ENCODE measurements around the gene SEPTIN6.

SEPTIN6 gene

GRCh38 chrX:119647552-119648420 is 45.2 kb downstream of the SEPTIN6 start:
- DNase-seq = no peak

- DNase-seq = no peak
These were observed 45.9 kb downstream of the SEPTIN6 start for GRCh38 chrX:119647089-119647488.

GRCh38 chrX:119646515-119646914 is 46.5 kb downstream of the SEPTIN6 start:
- DNase-seq = no peak

GRCh38 chrX:119643696-119644095 is 49.3 kb downstream of the SEPTIN6 start:
- no peak for DNase-seq

Measured in hippocampal formation (tissue), 2 donors.